HG03432 (cell line): ENCODE results near the gene GGTA1.
"Not testable (repeated sequence)": the region's sequence is repeated elsewhere in the genome, so short reads cannot be mapped to it uniquely, and the experiment has no call there.

ENCODE experiments used
- ATAC-seq: cut with Tn5 transposase; IDR thresholded peaks from one replicate; pipeline ENCODE4 v1.9.1; 2021; ENCODE audit warnings: mild to moderate bottlenecking, moderate library complexity; ENCODE audit not compliant: unreplicated experiment

GGTA1 gene

DNA sequence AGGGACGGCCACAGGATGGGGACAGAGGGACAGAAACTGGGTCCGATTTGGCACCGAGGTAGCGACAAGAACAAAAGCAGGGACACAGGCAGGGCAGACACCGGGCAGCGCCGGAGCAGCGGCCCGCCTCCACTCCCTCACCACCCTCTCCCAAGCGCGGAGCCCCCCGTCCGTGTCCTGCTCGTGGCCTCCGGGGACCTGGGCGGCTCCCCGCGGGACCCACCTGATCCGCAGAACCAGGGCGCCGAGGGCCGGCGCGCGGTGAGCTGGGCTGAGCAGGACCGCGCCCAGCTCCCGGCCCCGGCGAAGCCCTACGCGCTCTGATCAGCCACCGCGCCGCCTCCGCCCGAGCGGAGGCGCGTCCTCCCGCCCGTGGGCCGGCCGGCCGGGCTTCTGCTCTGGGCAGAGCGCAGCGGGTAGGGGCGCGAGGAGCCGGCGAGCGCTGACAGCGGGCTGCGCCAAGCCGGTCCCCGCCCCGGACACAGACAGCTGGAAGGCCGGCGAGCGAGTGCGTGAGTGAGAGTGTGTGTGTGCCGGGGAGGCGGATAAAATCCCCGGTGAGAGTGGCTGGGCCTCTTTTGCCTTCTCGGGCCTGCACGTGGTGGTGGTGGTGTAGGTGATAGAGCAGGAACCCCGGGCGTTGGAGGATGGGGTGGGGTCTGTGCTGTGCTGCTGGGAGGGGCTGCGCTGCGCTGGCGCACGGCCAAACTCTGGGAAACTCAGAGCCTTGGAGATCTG, at the start of gene GGTA1:
GGTA1 (minus strand) TSS at position 418 of the 738 bp plus-strand sequence. CDS start 31,922 bp downstream, outside the sequence.
- peak; percentile 40 for ATAC-seq

DNA sequence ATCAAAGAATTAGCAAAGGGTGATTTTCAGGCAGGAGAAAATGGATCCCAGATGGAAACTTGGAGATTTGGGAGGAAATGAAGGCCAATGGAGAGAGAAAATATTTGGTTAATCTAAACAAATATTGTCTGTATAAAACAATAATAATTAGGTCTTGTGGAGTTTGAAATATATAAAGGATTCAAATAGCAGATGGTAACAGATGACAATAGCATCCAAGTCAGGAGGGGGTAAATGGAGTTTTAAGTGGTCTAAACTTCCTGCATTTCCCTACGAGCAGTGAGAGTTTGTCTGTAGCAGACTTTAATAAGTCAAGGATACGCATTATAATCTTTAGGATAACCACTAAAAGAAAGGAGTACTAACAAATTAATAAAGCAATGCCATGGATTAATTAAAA, 49.0 kb upstream of the GGTA1 start:
- ATAC-seq, result no peak

GRCh38 chr9:121545875-121546423, 46.3 kb upstream of the GGTA1 start:
- ATAC-seq, result peak; percentile 85

GRCh38 chr9:121545150-121545874, 45.7 kb upstream of the GGTA1 start:
- no peak for ATAC-seq

GRCh38 chr9:121542025-121542424, 42.4 kb upstream of the GGTA1 start:
- no peak for ATAC-seq

- no peak for ATAC-seq
These were observed 41.6 kb upstream of the GGTA1 start for GRCh38 chr9:121541256-121541655.

DNA sequence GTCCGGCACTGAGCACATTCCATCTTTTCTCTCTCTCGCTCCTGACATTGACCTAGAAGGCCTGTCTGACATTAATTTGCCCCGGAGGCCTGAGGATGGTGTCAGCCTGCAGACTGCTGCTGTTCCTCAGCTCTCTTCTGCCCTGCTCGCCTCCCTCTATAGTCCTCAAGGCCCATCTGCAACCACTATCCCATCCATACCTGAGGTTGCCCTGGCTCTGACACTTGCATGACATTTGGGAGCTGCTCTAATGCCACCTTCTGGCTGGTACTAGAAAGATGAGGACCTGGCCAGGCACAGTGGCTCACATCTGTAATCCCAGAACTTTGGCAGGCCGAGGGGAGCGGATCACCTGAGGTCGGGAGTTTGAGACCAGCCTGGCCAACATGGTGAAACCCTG, 38.6 kb upstream of the GGTA1 start:
- no peak for ATAC-seq

GRCh38 chr9:121537283-121537682, 37.6 kb upstream of the GGTA1 start:
- ATAC-seq, result no peak

DNA sequence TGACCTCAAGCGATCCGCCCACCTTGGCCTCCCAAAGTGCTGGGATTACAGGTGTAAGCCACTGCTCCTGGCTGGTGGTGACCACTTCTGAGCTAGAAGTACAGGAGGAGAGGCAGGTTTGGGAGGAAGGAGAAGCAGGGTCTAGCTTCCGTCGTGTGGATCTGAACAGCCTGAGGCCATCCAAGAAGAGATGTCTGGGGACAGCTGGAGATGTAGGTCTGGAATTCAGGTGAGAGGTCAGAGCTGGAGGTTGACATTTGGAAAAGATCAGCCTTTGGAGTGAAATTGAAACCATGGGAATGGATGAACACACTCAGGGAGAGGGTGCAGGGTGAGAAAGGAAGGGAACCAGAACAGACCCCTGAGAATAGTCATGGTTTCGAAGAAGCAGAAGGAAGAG, 33.2 kb upstream of the GGTA1 start:
- no peak for ATAC-seq

DNA sequence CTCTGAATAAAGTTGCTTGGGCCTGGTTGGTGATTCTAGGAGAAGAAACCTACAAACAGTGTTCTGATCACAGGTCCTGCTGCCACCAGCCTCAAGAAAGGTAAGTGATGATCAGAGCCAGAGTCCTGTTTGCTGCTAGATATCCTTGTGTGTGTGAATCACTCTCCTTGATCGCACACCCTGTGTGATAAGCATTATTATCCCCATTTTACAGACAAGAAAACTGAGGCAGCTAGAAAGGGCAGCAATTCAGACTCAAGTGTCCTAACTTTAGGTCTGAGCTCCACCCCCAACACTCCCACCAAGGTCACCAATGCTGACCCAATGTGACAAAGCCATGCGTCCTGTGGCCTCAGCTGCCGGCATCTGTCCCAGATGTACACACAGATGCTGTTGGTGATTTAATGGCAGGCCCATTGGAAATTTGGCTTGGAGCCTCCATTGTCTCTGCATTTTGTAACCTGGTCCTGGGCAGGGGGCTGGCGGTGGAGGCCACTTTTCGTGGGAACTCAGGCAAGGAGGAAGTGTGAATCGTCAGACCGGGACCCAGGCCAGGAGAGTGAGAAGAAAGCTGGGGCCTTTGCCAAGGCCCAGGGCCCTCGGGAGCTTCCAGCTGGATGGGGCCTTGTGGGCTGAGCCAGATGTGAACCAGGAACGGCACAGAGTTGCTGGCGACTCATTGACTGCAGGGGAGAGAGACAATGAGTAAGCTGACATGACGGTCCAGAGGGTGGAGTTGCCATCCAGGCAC, 29.8 kb upstream of the GGTA1 start:
- no peak for ATAC-seq

DNA sequence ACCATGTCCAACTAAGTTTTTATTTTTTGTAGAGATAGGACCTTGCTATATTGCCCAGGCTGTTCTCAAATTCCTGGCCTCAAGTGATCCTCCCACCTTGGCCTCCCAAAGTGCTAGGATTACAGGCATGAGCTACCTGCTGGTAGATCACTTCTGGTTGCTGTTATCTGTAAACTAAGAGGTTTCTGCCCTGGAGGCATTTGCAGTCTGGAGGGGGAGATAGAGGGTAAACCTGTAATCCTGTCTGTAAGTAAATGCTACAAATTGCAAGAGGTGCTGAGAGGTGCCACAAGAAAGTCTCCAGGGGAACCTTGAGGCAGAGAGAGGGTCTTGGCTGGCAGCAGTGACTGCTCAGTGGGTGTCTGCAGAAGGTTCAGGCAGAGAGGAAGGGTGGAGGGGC, 29.0 kb upstream of the GGTA1 start:
- ATAC-seq, result no peak

GRCh38 chr9:121527371-121527770, 27.7 kb upstream of the GGTA1 start:
- no peak for ATAC-seq

- not testable (repeated sequence) for ATAC-seq
These were observed 20.0 kb upstream of the GGTA1 start for GRCh38 chr9:121519688-121520087.

- ATAC-seq, result no peak
These were observed 19.0 kb upstream of the GGTA1 start for GRCh38 chr9:121518634-121519033.

DNA sequence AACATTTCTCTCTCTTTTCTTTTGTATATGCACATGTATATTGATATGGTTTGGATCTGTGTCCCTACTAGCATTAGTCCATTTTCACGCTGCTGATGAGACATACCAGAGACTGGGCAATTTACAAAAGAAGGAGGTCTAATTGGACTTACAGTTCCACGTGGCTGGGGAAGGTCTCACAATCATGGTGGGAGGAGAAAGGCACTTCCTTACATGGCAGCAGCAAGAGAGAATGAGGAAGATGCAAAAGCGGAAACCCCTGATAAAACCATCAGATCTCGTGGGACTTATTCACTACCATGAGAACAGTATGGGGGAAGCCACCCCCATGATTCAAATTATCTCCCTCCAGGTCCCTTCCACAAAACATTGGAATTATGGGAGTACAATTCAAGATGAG, 13.5 kb upstream of the GGTA1 start:
- not testable (repeated sequence) for ATAC-seq

GRCh38 chr9:121510766-121511550, 11.3 kb upstream of the GGTA1 start:
- no peak for ATAC-seq

GRCh38 chr9:121509180-121509579, 9.5 kb upstream of the GGTA1 start:
- no peak for ATAC-seq

- ATAC-seq, result no peak
These were observed 8.8 kb upstream of the GGTA1 start for GRCh38 chr9:121508415-121508814.

GRCh38 chr9:121505903-121506735, 6.5 kb upstream of the GGTA1 start:
- ATAC-seq, result no peak

GRCh38 chr9:121503444-121503843, 3.8 kb upstream of the GGTA1 start:
- ATAC-seq, result no peak
